HepG2 (cell line): ENCODE data around the gene SNAP29. TPM values are rescaled to one million over a fixed set of nuclear protein-coding genes. Genes with fewer than 3 reads are reported as not detected.
A peak's percentile ranks its signal among the peaks of the same experiment; 100 is the strongest.

Experiments
- ATAC-seq: fragments of 200-7000 bp; cut with Tn5 transposase; 3 replicates; pipeline ENCODE4 v1.9.1; 2020; ENCODE audit warnings: mild to moderate bottlenecking, moderate library complexity
- BruUV-seq: library from RNA; stranded (reverse); fragments of 400-500 nt; replicated peaks from 2 replicates; lab custom pipeline; 2021; lab: Mats Ljungman, UMichigan
- CTCF ChIA-PET: fragments of 300-600 bp; formaldehyde crosslinking; extraction: SDS; loops from one replicate; lab custom pipeline; 2021; ENCODE audit warnings: low total read pairs, inconsistent platforms, low intra/inter-chr PET ratio; lab: Yijun Ruan, JAX
- POLR2A ChIA-PET: fragments of 350-600 bp; sonication (Branson Sonifier 250); formaldehyde crosslinking; loops from one replicate; lab custom pipeline; 2020; ENCODE audit warnings: antibody characterized with exemption, inconsistent platforms; lab: Yijun Ruan, JAX
- DNase-seq: peaks from one replicate; pipeline ENCODE4 v3.0.0-alpha.2; 2015; ENCODE audit warnings: low spot score
- FAIRE-seq: peaks from 3 replicates; lab custom pipeline; 2011; peaks lifted over from hg19 to GRCh38; lab: Jason Lieb, UNC
- H2AFZ ChIP-seq: one replicate; pipeline ENCODE4 v1.6.1; 2011; ENCODE audit warnings: low read length, inconsistent platforms
- H3K27ac ChIP-seq: fragments of 300-600 bp; 3 replicates; pipeline ENCODE4 v1.8.0; 2011; ENCODE audit warnings: mixed run types, mild to moderate bottlenecking, mixed read lengths, low read length, inconsistent platforms; ENCODE audit not compliant: insufficient read depth; ENCODE audit errors: extremely low read length
- H3K27me3 ChIP-seq, 2 experiments: fragments of 200-600 bp in 1 of 2; 2 replicates in 1 of 2; 3 replicates in 1 of 2; pipeline versions ENCODE4 v1.6.0 to v1.8.0; 2011; ENCODE audit warnings: low read length in 2 of 2, mild to moderate bottlenecking in 2 of 2, moderate library complexity in 2 of 2, inconsistent platforms in 1 of 2; ENCODE audit not compliant: insufficient read depth in 2 of 2, control insufficient read depth in 1 of 2
- H3K36me3 ChIP-seq, 2 experiments: fragments of 200-600 bp in 1 of 2; replicated peaks in 1 of 2; 2 replicates in 1 of 2; 3 replicates in 1 of 2; pipeline versions ENCODE4 v1.5.1 to v1.8.0; 2011; ENCODE audit warnings: low read length in 2 of 2, inconsistent platforms in 1 of 2; ENCODE audit not compliant: insufficient read depth in 2 of 2, control insufficient read depth in 1 of 2
- H3K4me1 ChIP-seq: 2 replicates; pipeline ENCODE4 v1.5.1; 2012; ENCODE audit warnings: low read length, inconsistent platforms; ENCODE audit not compliant: insufficient read depth
- H3K4me2 ChIP-seq: 2 replicates; pipeline ENCODE4 v1.6.0; 2011; ENCODE audit warnings: low read depth, low read length, inconsistent platforms
- H3K4me3 ChIP-seq, 3 experiments: fragments of 200-600 bp in 1 of 3; sonication (generic), shearing (Covaris generic) in 1 of 3; replicated peaks in 1 of 3; 2 replicates each; pipeline ENCODE4 v1.5.1; 2011 to 2016; ENCODE audit warnings: low read length in 3 of 3, inconsistent platforms in 2 of 3, low read depth in 2 of 3, mild to moderate bottlenecking in 2 of 3, control low read depth in 1 of 3, mixed read lengths in 1 of 3; ENCODE audit not compliant: insufficient read depth in 1 of 3
- H3K79me2 ChIP-seq: one replicate; pipeline ENCODE4 v1.6.1; 2011; ENCODE audit warnings: low read length, inconsistent platforms; ENCODE audit not compliant: insufficient read depth
- H3K9ac ChIP-seq: 2 replicates; pipeline ENCODE4 v1.6.0; 2011; ENCODE audit warnings: mild to moderate bottlenecking, low read depth, low read length, inconsistent platforms; ENCODE audit not compliant: insufficient read depth
- H3K9me3 ChIP-seq: 2 replicates; pipeline ENCODE4 v1.5.1; 2012; ENCODE audit warnings: mild to moderate bottlenecking, low read length
- H4K20me1 ChIP-seq: 2 replicates; pipeline ENCODE4 v1.6.0; 2011; ENCODE audit warnings: inconsistent platforms, mild to moderate bottlenecking, low read length, moderate library complexity; ENCODE audit not compliant: insufficient read depth
- CEBPG ChIP-seq: IDR thresholded peaks from 2 replicates; pipeline ENCODE4 v1.6.1; 2016
- FOXC1 ChIP-seq: sonication (generic); formaldehyde crosslinking; IDR thresholded peaks from 2 replicates; pipeline ENCODE4 v1.8.0; 2022; ENCODE audit warnings: mild to moderate bottlenecking, missing genetic modification reagents, borderline replicate concordance
- KDM5B ChIP-seq: sonication (generic); formaldehyde crosslinking; IDR thresholded peaks from 2 replicates; pipeline ENCODE4 v1.4.0; 2020; ENCODE audit warnings: missing genetic modification reagents, mild to moderate bottlenecking, borderline replicate concordance
- NR3C1 ChIP-seq: sonication (generic); formaldehyde crosslinking; IDR thresholded peaks from 2 replicates; pipeline ENCODE4 v1.4.0; 2020; ENCODE audit warnings: missing genetic modification reagents
- ZNF761 ChIP-seq: sonication (generic); formaldehyde crosslinking; conservative IDR thresholded peaks from 2 replicates; pipeline ENCODE4 v1.4.0; 2020; ENCODE audit warnings: mild to moderate bottlenecking, missing genetic modification reagents
- WGBS: methylation state at CpG from one replicate; pipeline ENCODE4 v1.1.6; 2017; ENCODE audit warnings: low lambda C conversion rate; 5-methylcytosine and 5-hydroxymethylcytosine counted together
- in situ Hi-C: cut with HindIII; loops from 2 replicates; pipeline ENCODE4 v1.10.0; 2017; ENCODE audit warnings: low pct_unique_long_range_greater_than_20kb; ENCODE audit not compliant: extremely low pct_ligation_motif_present
- intact Hi-C: fragments of 100-400 bp; cut with micrococcal nuclease; formaldehyde crosslinking; loops from one replicate; pipeline ENCODE4 v1.10.0; 2022; ENCODE audit not compliant: unreplicated experiment
- polyA plus RNA-seq, 8 experiments: library from polyadenylated mRNA; depleted of rRNA in 3 of 8; stranded (reverse) in 7 of 8; unstranded in 1 of 8; fragments of >200 nt; fragmentation: Illumina TruSeq in 4 of 8; extraction: Trizol in 4 of 8; gene quantifications; 2 replicates each; pipeline versions ENCODE4 v1.2.1 to v1.2.3, GENCODE V29; 2011 to 2016; ENCODE audit warnings: low read depth in 4 of 8, missing spikeins in 1 of 8, mixed read lengths in 1 of 8; ENCODE audit not compliant: insufficient read depth in 1 of 8
- total RNA-seq, 5 experiments: library from RNA; depleted of rRNA; stranded (reverse); fragments of >200 nt; fragmentation: Illumina TruSeq; extraction: Trizol; gene quantifications; 2 replicates each; pipeline ENCODE4 v1.2.3, GENCODE V29; 2016; ENCODE audit warnings: low read depth in 1 of 5
- TF ChIP-seq, protein P1 (sequence below): sonication (generic); formaldehyde crosslinking; IDR thresholded peaks from 2 replicates; pipeline ENCODE4 v1.5.1; 2020; ENCODE audit warnings: mild to moderate bottlenecking, missing genetic modification reagents, moderate library complexity
- TF ChIP-seq, protein P2 (sequence below): sonication (generic); formaldehyde crosslinking; IDR thresholded peaks from 2 replicates; pipeline ENCODE4 v1.4.0; 2020; ENCODE audit warnings: mild to moderate bottlenecking, missing genetic modification reagents
- TF ChIP-seq, protein P3 (sequence below): sonication (generic); formaldehyde crosslinking; IDR thresholded peaks from 2 replicates; pipeline ENCODE4 v1.5.1; 2020; ENCODE audit warnings: mild to moderate bottlenecking, moderate library complexity, missing genetic modification reagents
- TF ChIP-seq, protein P4 (sequence below): sonication (generic); formaldehyde crosslinking; conservative IDR thresholded peaks from 2 replicates; pipeline ENCODE4 v1.4.0; 2020; ENCODE audit warnings: missing genetic modification reagents

Gene SNAP29
- total and polyA plus RNA-seq, 2 of the 13 experiments (the other 11 are each of a cell fraction or from before 2014, with no cell fraction given): 12.3 to 30.7 TPM

DNA sequence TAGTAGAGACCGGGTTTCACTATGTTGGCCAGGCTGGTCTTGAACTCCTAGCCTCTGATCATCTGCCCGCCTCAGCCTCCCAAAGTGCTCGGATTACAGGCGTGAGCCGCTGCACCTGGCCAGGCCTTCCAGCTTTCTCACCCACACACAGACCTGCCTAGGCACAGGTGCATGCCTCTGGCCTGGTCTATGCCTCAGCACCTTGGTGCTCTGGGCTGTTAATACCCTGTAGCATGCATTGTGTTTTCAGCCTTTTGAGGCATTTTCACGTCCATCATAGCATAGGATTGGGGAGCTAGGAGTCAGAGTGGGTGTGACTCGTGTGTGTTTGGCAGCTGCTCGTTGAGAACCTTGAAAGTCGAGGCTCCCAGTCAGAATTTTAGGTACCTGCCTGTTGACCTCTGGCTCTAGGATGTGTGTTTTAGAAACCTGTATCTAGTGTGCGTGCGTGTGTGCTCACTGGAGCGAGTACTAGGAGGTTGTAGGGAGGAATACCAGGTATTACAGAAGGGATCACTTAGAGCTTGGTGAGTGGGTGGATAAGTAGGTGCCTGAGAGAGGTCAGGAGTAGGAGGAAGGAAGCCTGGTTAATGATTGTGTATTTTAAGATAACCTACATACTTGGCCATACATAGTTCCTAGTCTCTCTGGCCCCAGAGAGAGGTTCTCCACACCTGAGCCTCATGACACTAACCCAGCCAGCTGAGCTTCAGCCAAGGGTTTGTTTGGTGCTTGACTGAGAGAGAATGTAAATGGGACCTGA, 78.4 kb downstream of the SNAP29 start:
- intact Hi-C loops (no loop called here), in situ Hi-C loops (no loop called here)
- Histone ChIP-seq H3K9ac (0 out of 2 replicates have a peak overlapping the region, but pooled peaks have one; percentile 21), H3K4me1 (peaks cover 84% of the 10 kb centered on the region), H4K20me1 (peaks cover 95% of the 10 kb centered on the region), H3K27me3 (no peaks in the 10 kb centered on the region), H2AFZ (no peak overlapping the region), H3K4me3 (peak overlapping the region in 1 of 3 experiments; percentile 1; a peak in 2 of 6 replicates), H3K4me2 (peak overlapping the region; percentile 61), H3K27ac (no peak overlapping the region), H3K36me3 (peaks cover 24 to 77% of the 10 kb centered on the region in 2 experiments), H3K9me3 (no peaks in the 10 kb centered on the region), H3K79me2 (peaks cover 93% of the 10 kb centered on the region)
- BruUV-seq: no TSS peak
- ATAC-seq (peak; percentile 70), FAIRE-seq (no peak), DNase-seq (no peak)
- 63% methylated on average over 12 of the region's 12 CpGs for WGBS
- ChIA-PET CTCF (no interaction called here), POLR2A (interaction anchor here (0.7 to 1.0 kb wide), 5 partner anchors 8 to 45 kb away, joined by 3 read pairs; partner anchors contain the start of genes CRKL and LZTR1)
- TF ChIP-seq FOXC1 (CRISPR knock-in tag) (0 out of 2 replicates have a peak, but pooled peaks have one; percentile 22), ZNF761 (no peak), KDM5B (CRISPR knock-in tag) (no peak), CEBPG (CRISPR knock-in tag) (no peak), NR3C1 (CRISPR knock-in tag) (no peak)
- TF ChIP-seq, protein P1, sequence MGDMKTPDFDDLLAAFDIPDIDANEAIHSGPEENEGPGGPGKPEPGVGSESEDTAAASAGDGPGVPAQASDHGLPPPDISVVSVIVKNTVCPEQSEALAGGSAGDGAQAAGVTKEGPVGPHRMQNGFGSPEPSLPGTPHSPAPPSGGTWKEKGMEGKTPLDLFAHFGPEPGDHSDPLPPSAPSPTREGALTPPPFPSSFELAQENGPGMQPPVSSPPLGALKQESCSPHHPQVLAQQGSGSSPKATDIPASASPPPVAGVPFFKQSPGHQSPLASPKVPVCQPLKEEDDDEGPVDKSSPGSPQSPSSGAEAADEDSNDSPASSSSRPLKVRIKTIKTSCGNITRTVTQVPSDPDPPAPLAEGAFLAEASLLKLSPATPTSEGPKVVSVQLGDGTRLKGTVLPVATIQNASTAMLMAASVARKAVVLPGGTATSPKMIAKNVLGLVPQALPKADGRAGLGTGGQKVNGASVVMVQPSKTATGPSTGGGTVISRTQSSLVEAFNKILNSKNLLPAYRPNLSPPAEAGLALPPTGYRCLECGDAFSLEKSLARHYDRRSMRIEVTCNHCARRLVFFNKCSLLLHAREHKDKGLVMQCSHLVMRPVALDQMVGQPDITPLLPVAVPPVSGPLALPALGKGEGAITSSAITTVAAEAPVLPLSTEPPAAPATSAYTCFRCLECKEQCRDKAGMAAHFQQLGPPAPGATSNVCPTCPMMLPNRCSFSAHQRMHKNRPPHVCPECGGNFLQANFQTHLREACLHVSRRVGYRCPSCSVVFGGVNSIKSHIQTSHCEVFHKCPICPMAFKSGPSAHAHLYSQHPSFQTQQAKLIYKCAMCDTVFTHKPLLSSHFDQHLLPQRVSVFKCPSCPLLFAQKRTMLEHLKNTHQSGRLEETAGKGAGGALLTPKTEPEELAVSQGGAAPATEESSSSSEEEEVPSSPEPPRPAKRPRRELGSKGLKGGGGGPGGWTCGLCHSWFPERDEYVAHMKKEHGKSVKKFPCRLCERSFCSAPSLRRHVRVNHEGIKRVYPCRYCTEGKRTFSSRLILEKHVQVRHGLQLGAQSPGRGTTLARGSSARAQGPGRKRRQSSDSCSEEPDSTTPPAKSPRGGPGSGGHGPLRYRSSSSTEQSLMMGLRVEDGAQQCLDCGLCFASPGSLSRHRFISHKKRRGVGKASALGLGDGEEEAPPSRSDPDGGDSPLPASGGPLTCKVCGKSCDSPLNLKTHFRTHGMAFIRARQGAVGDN (CRISPR knock-in tag): peak; percentile 46; the same call in 1 of the 2 replicates
- TF ChIP-seq, protein P2, sequence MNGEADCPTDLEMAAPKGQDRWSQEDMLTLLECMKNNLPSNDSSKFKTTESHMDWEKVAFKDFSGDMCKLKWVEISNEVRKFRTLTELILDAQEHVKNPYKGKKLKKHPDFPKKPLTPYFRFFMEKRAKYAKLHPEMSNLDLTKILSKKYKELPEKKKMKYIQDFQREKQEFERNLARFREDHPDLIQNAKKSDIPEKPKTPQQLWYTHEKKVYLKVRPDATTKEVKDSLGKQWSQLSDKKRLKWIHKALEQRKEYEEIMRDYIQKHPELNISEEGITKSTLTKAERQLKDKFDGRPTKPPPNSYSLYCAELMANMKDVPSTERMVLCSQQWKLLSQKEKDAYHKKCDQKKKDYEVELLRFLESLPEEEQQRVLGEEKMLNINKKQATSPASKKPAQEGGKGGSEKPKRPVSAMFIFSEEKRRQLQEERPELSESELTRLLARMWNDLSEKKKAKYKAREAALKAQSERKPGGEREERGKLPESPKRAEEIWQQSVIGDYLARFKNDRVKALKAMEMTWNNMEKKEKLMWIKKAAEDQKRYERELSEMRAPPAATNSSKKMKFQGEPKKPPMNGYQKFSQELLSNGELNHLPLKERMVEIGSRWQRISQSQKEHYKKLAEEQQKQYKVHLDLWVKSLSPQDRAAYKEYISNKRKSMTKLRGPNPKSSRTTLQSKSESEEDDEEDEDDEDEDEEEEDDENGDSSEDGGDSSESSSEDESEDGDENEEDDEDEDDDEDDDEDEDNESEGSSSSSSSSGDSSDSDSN (CRISPR knock-in tag): peak; percentile 27; the same call in 1 of the 2 replicates
- TF ChIP-seq, protein P3, sequence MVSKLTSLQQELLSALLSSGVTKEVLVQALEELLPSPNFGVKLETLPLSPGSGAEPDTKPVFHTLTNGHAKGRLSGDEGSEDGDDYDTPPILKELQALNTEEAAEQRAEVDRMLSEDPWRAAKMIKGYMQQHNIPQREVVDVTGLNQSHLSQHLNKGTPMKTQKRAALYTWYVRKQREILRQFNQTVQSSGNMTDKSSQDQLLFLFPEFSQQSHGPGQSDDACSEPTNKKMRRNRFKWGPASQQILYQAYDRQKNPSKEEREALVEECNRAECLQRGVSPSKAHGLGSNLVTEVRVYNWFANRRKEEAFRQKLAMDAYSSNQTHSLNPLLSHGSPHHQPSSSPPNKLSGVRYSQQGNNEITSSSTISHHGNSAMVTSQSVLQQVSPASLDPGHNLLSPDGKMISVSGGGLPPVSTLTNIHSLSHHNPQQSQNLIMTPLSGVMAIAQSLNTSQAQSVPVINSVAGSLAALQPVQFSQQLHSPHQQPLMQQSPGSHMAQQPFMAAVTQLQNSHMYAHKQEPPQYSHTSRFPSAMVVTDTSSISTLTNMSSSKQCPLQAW (CRISPR knock-in tag): peak; percentile 18; the same call in 1 of the 2 replicates
- TF ChIP-seq, protein P4, sequence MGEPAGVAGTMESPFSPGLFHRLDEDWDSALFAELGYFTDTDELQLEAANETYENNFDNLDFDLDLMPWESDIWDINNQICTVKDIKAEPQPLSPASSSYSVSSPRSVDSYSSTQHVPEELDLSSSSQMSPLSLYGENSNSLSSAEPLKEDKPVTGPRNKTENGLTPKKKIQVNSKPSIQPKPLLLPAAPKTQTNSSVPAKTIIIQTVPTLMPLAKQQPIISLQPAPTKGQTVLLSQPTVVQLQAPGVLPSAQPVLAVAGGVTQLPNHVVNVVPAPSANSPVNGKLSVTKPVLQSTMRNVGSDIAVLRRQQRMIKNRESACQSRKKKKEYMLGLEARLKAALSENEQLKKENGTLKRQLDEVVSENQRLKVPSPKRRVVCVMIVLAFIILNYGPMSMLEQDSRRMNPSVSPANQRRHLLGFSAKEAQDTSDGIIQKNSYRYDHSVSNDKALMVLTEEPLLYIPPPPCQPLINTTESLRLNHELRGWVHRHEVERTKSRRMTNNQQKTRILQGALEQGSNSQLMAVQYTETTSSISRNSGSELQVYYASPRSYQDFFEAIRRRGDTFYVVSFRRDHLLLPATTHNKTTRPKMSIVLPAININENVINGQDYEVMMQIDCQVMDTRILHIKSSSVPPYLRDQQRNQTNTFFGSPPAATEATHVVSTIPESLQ (CRISPR knock-in tag): no peak
